ENCODE measurements around the gene STARD13. TPM values are rescaled to one million over a fixed set of nuclear protein-coding genes. Genes with fewer than 3 reads are reported as not detected.

STARD13 gene
- total RNA-seq, 1 experiment from 2014 or later = 0.20 TPM

GRCh38 chr13:33235564-33235963, 50.0 kb downstream of the STARD13 start:
- DNase-seq (ENCODE audit: low spot score) = no peak
- in situ Hi-C loops (cut with HindIII; ENCODE audit: low sequenced_read_pairs) = no loop called here

- in situ Hi-C loops (cut with HindIII; ENCODE audit: low sequenced_read_pairs) = no loop called here
- no peak for DNase-seq (ENCODE audit: low spot score)
Observed at GRCh38 chr13:33235078-33235477, 50.5 kb downstream of the STARD13 start.

- in situ Hi-C loops (cut with HindIII; ENCODE audit: low sequenced_read_pairs) = no loop called here
- no peak for DNase-seq (ENCODE audit: low spot score)
Observed at GRCh38 chr13:33233547-33233946, 52.0 kb downstream of the STARD13 start.

DNA sequence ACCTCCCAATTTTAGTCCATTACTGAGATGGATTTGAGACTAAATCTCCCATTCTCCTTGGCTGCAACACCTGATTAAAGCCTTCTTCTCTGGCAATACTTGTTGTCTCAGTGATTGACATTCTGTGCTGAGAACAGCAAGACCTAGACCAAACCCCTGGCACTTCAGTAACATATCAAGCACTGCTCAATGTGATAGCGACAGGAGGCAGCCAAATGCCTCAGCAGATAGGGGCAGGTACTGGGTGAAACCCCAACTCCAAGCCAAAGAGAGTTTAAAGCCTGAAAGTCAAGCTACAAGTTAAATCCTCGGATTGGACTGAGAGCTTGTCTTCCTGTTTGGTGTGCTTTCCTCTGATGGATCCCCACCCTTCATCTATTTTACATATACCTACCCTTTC, 52.7 kb downstream of the STARD13 start:
- DNase-seq (ENCODE audit: low spot score) = no peak
- in situ Hi-C loops (cut with HindIII; ENCODE audit: low sequenced_read_pairs) = no loop called here

DNA sequence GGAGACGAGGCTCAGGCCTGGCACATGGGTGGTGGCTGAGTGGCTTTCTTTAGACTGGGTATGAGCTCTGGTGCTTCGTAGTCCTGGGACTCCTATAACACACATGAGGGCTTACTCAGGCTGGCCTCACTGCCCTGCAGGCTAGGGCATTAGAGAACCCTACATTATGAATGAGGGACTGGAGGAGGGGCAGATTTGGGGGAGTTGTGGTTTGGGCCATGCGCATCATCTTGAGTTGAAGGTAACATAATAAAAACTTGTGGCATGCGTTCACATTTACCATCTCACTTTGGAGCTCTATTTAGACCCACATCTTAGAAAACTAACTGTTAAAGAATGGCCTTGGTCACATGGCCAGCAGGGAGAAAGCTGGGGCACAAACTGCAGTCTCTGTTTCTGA, 54.2 kb downstream of the STARD13 start:
- in situ Hi-C loops (cut with HindIII; ENCODE audit: low sequenced_read_pairs) = no loop called here
- no peak for DNase-seq (ENCODE audit: low spot score)

DNA sequence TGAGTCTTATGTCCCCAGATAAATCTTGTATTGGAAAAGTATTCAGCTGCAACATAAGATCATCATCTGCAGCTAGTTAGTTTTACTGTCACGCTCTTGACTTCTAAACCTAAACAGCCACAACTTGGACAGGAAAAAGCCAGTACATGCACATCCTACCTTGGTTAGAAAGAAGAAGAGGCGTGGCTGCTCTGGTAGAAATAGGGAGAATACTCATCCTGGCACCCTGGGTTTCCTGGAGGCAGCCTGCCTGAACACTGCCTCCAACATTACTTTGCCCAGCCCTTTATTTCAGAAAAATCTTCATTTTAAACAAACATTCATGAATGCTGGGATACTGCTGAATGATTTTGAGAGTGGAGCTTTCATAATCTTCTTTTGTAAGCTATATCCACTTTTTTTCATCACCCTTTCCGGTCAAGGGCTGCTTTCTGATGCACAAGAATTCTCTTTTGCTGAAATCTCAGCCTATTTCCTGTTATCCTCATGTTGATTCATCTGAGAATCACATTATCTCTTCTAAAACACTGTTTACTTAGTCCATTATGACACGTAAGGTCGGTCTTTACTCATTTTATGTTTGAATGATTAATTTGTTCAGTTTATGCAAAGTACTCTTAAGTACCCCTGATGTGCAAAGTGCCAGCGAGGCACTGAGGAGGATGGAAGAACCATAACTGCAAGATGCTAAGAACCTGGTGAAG, 55.2 kb downstream of the STARD13 start:
- in situ Hi-C loops (cut with HindIII; ENCODE audit: low sequenced_read_pairs) = no loop called here
- no peak for DNase-seq (ENCODE audit: low spot score)

DNA sequence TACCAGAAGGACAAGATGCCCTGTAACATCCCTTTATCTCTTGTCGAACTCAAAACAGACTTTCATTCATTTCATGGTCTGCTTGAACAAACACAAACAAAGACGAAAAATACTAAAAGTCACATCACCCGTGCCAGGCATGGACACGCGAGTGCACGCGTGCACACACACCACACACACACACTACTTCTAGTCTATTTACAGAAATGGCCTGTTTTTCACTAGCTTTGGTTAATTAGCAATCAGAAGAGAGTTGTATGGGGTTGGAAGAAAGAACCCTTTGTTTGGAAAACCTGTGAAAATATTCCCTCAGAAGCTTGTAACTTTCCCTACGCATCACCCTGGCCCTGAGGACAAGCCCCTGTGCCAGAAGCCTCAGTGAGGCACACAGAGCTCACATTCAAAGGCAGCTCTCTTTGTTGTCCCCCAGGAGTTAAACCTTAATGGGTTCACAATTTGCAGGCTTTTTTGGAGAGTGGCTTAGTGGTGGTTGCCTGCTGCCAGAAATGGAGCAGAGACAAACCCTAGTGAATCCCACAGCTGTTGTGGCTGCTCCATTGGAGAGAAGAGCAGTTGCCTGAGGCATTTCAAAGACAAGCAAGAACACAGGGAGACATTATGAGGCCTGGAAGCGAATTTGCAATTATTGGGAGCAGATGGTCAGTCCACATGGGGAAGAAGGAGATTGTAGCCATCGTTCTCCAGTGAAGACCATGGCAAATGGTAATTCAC, 55.9 kb downstream of the STARD13 start:
- DNase-seq (ENCODE audit: low spot score) = peak; percentile 31
- in situ Hi-C loops (cut with HindIII; ENCODE audit: low sequenced_read_pairs) = no loop called here

- in situ Hi-C loops (cut with HindIII; ENCODE audit: low sequenced_read_pairs) = no loop called here
Observed at GRCh38 chr13:33228648-33229445, 56.7 kb downstream of the STARD13 start.

GRCh38 chr13:33227927-33228647, 57.5 kb downstream of the STARD13 start:
- DNase-seq (ENCODE audit: low spot score) = no peak
- in situ Hi-C loops (cut with HindIII; ENCODE audit: low sequenced_read_pairs) = no loop called here

More at GRCh38 chr13:33228648-33229445, 56.7 kb downstream of the STARD13 start:
- DNase-seq (ENCODE audit: low spot score) = peak; percentile 63

GRCh38 chr13:33224686-33225085, 60.9 kb downstream of the STARD13 start:
- DNase-seq (ENCODE audit: low spot score) = no peak
- in situ Hi-C loops (cut with HindIII; ENCODE audit: low sequenced_read_pairs) = no loop called here

- in situ Hi-C loops (cut with HindIII; ENCODE audit: low sequenced_read_pairs) = no loop called here
- no peak for DNase-seq (ENCODE audit: low spot score)
Observed at GRCh38 chr13:33224191-33224590, 61.4 kb downstream of the STARD13 start.

GRCh38 chr13:33219926-33220325, 65.6 kb downstream of the STARD13 start:
- in situ Hi-C loops (cut with HindIII; ENCODE audit: low sequenced_read_pairs) = no loop called here

DNA sequence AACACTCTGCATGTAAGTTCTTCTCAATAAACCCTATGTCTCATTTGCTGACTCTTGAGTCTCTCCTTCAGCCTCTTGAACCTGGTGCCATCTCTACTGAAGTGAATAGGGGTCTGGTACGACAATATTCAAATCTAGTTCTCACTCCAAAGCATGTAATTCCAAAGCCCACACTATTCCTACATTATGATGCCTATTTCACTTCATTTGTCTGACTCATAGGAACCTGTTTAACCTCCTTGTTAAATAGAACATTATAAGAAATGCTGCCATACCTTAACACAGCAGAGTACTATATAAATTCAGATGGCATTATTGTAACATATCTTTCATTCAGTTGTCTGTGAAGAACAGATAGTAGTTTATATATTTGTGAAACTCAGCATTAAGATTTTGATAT, 67.1 kb downstream of the STARD13 start:
- no peak for DNase-seq (ENCODE audit: low spot score)
- in situ Hi-C loops (cut with HindIII; ENCODE audit: low sequenced_read_pairs) = no loop called here

More at GRCh38 chr13:33219926-33220325, 65.6 kb downstream of the STARD13 start:
- no peak for DNase-seq (ENCODE audit: low spot score)

GRCh38 chr13:33218020-33218419, 67.5 kb downstream of the STARD13 start:
- DNase-seq (ENCODE audit: low spot score) = no peak
- in situ Hi-C loops (cut with HindIII; ENCODE audit: low sequenced_read_pairs) = no loop called here

- DNase-seq (ENCODE audit: low spot score) = no peak
- in situ Hi-C loops (cut with HindIII; ENCODE audit: low sequenced_read_pairs) = no loop called here
Observed at GRCh38 chr13:33217256-33217655, 68.3 kb downstream of the STARD13 start.

DNA sequence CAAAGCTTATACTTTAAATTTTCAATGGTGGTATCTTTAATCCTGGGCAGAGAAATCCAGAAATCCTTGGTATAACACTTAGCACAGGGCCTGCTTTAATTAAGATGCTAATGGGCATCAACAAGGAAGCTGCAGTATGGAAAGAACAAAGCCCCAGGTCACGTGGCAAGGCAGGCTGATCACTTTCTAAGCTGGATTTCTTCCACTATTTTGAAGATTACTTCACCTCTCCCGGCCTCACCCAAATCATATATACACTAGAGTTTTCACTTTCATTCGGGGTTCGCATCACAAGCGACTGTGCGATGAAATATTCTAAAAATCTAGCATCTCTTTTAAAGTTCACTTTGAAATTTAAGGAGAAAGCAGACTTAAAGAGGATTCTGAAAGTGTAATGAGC, 71.8 kb downstream of the STARD13 start:
- in situ Hi-C loops (cut with HindIII; ENCODE audit: low sequenced_read_pairs) = no loop called here

GRCh38 chr13:33213024-33213768, 72.4 kb downstream of the STARD13 start:
- DNase-seq (ENCODE audit: low spot score) = no peak
- in situ Hi-C loops (cut with HindIII; ENCODE audit: low sequenced_read_pairs) = no loop called here

More for the DNA sequence above, 71.8 kb downstream of the STARD13 start:
- no peak for DNase-seq (ENCODE audit: low spot score)

DNA sequence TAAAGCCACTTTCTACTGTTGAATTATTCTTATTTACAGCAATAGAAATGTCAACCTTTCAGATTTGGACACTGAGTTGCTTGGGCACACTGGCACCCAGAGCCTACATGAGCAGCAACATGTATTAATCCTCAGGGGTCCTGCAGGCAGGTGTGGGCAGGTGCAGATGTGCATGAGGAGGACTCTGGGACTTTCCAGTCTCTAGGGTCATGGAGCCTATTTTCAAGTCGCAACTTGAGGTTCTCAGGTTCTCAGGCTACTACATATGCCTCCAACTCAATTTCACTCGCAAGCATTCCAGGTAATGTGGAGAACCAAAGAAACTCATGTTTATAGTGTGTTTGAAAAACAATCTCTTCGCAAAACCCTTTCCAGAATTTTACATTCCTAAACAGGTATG, 73.2 kb downstream of the STARD13 start:
- in situ Hi-C loops (cut with HindIII; ENCODE audit: low sequenced_read_pairs) = no loop called here
- DNase-seq (ENCODE audit: low spot score) = no peak

GRCh38 chr13:33210090-33210489, 75.5 kb downstream of the STARD13 start:
- no peak for DNase-seq (ENCODE audit: low spot score)
- in situ Hi-C loops (cut with HindIII; ENCODE audit: low sequenced_read_pairs) = no loop called here

Measured in G401 (cell line).